OCI-LY7 (cell line): ENCODE measurements around the gene TTF2. TPM values are rescaled to one million over a fixed set of nuclear protein-coding genes. Genes with fewer than 3 reads are reported as not detected.

Experiments
- BruUV-seq: library from RNA; stranded (reverse); fragments of 400-500 nt; replicated peaks from 2 replicates; lab custom pipeline; 2021; lab: Mats Ljungman, UMichigan
- CTCF ChIA-PET: fragments of 300-600 bp; sonication (Branson Sonifier 250); formaldehyde crosslinking; loops from one replicate; lab custom pipeline; 2022; ENCODE audit warnings: antibody characterized with exemption; ENCODE audit not compliant: unreplicated experiment; lab: Charles Lee
- POLR2A ChIA-PET: fragments of 300-600 bp; sonication (Branson Sonifier 250); formaldehyde crosslinking; loops from one replicate; lab custom pipeline; 2022; ENCODE audit warnings: antibody characterized with exemption; lab: Charles Lee
- DNase-seq: peaks from one replicate; pipeline ENCODE4 v3.0.0-alpha.2; 2015; ENCODE audit warnings: low spot score
- H2AFZ ChIP-seq: fragments of 200-600 bp; sonication (generic), shearing (Covaris generic); 2 replicates; pipeline ENCODE4 v1.6.1; 2014; ENCODE audit warnings: mild to moderate bottlenecking, antibody characterized with exemption, low read length, moderate library complexity
- H3K27ac ChIP-seq: fragments of 200-600 bp; sonication (generic); 2 replicates; pipeline ENCODE4 v1.5.1; 2014; ENCODE audit warnings: mixed run types, low read depth, mild to moderate bottlenecking, moderate library complexity, low read length, inconsistent platforms; ENCODE audit not compliant: poor library complexity, severe bottlenecking
- H3K36me3 ChIP-seq: fragments of 200-600 bp; sonication (generic); 2 replicates; pipeline ENCODE4 v1.6.1; 2014; ENCODE audit warnings: mild to moderate bottlenecking, antibody characterized with exemption, low read length, moderate library complexity, mixed read lengths; ENCODE audit not compliant: insufficient read depth
- H3K4me1 ChIP-seq: fragments of 200-600 bp; sonication (generic); 2 replicates; pipeline ENCODE4 v1.5.1; 2014; ENCODE audit warnings: mild to moderate bottlenecking, low read length; ENCODE audit not compliant: insufficient read depth, poor library complexity, severe bottlenecking
- H3K4me2 ChIP-seq: fragments of 200-600 bp; sonication (generic); 2 replicates; pipeline ENCODE4 v1.6.1; 2014; ENCODE audit warnings: mild to moderate bottlenecking, low read length
- H3K4me3 ChIP-seq: fragments of 200-600 bp; sonication (generic); 2 replicates; pipeline ENCODE4 v1.5.1; 2014; ENCODE audit warnings: mild to moderate bottlenecking, low read depth, low read length; ENCODE audit not compliant: poor library complexity, severe bottlenecking
- H3K79me2 ChIP-seq: fragments of 200-600 bp; sonication (generic); 2 replicates; pipeline ENCODE4 v1.6.1; 2016; ENCODE audit warnings: low read depth, mild to moderate bottlenecking, low read length, moderate library complexity, mixed read lengths; ENCODE audit not compliant: insufficient read depth
- H3K9me2 ChIP-seq: fragments of 200-600 bp; sonication (generic); 2 replicates; pipeline ENCODE4 v1.6.1; 2016; ENCODE audit warnings: mild to moderate bottlenecking, low read length, mixed read lengths; ENCODE audit not compliant: insufficient read depth
- H3K9me3 ChIP-seq: fragments of 200-600 bp; sonication (generic); 2 replicates; pipeline ENCODE4 v1.6.1; 2014; ENCODE audit warnings: mild to moderate bottlenecking, mixed run types, low read length, mixed read lengths
- H4K20me1 ChIP-seq: fragments of 200-600 bp; sonication (generic); 2 replicates; pipeline ENCODE4 v1.6.1; 2014; ENCODE audit warnings: mild to moderate bottlenecking, antibody characterized with exemption, low read length, moderate library complexity, mixed read lengths; ENCODE audit not compliant: insufficient read depth
- EZH2phosphoT487 ChIP-seq: fragments of 200-600 bp; sonication (generic); IDR thresholded peaks from 2 replicates; pipeline ENCODE4 v1.6.1; 2018; ENCODE audit warnings: low read depth, borderline replicate concordance, mild to moderate bottlenecking, mixed run types, antibody characterized with exemption, low read length, moderate library complexity, mixed read lengths
- intact Hi-C: fragments of 100-400 bp; cut with micrococcal nuclease; formaldehyde crosslinking; loops from one replicate; pipeline ENCODE4 v1.10.0; 2022; ENCODE audit not compliant: unreplicated experiment
- total RNA-seq, 2 experiments: library from RNA; depleted of rRNA in 1 of 2; stranded (reverse); fragments of >200 nt in 1 of 2; shearing (Covaris generic) in 1 of 2; gene quantifications; 2 replicates each; pipeline ENCODE4 v1.2.3, GENCODE V29; 2014 to 2022
- TF ChIP-seq, protein P1 (sequence below): fragments of 200-600 bp; sonication (generic); conservative IDR thresholded peaks from 2 replicates; pipeline ENCODE4 v1.5.1; 2014; ENCODE audit warnings: mild to moderate bottlenecking, antibody characterized with exemption, low read length, moderate library complexity, mixed read lengths

Gene TTF2
- total RNA-seq, 2 experiments from 2014 or later, result 81.3 to 133 TPM

DNA sequence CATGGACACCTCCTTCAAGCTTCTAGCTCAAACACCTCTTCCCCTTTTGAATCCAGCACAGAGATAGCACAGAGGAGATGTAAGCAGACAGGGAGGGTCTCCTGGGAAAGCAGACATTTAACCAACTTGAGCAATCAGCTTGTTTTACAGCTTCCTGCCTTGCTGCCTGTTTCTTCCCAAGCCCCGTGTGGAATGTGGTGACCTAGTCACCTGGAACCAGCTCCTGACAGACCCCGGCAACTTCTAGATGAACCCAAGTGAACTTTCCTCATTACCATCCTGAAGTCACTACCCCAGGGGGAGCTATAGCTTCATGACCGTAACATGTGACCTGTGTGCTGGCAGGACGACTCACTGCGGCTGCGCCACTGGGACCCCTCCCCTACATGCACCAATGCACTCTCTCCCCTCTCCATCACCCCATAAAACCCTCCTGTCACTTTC, 24.1 kb upstream of the TTF2 start:
- intact Hi-C loops, result no loop called here
- Histone ChIP-seq H3K36me3 (no peaks in the 10 kb centered on the region), H3K79me2 (no peaks in the 10 kb centered on the region), H3K4me1 (no peaks in the 10 kb centered on the region), H3K9me2 (no peaks in the 10 kb centered on the region), H3K4me2 (no peak overlapping the region), H2AFZ (no peak overlapping the region), H3K4me3 (no peak overlapping the region), H4K20me1 (no peaks in the 10 kb centered on the region), H3K9me3 (no peaks in the 10 kb centered on the region), H3K27ac (no peak overlapping the region)
- ChIA-PET POLR2A (no interaction called here), CTCF (no interaction called here)
- no TSS peak for BruUV-seq
- TF ChIP-seq, protein P1, sequence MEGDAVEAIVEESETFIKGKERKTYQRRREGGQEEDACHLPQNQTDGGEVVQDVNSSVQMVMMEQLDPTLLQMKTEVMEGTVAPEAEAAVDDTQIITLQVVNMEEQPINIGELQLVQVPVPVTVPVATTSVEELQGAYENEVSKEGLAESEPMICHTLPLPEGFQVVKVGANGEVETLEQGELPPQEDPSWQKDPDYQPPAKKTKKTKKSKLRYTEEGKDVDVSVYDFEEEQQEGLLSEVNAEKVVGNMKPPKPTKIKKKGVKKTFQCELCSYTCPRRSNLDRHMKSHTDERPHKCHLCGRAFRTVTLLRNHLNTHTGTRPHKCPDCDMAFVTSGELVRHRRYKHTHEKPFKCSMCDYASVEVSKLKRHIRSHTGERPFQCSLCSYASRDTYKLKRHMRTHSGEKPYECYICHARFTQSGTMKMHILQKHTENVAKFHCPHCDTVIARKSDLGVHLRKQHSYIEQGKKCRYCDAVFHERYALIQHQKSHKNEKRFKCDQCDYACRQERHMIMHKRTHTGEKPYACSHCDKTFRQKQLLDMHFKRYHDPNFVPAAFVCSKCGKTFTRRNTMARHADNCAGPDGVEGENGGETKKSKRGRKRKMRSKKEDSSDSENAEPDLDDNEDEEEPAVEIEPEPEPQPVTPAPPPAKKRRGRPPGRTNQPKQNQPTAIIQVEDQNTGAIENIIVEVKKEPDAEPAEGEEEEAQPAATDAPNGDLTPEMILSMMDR, result no peak
- TF ChIP-seq EZH2phosphoT487, result no peak
- no peak for DNase-seq

DNA sequence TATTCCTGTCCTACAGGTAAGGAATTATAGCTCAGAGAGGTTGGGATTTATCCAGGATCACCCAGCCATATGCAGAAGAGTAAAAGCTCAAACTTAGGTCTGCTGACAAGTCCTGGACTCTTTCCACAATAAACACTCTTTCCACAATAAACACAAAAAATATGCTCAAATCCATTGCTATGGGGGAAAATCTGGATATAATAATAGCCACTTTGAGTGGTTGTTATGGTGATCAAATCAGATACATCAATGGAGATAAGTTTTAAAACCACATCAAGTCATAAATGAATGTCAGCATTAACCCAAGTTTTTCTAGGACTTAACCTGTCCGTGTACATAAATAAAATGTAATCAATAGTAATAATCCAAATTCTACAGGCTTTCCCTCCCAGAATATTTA, 22.3 kb upstream of the TTF2 start:
- Histone ChIP-seq H3K79me2 (no peaks in the 10 kb centered on the region), H3K4me3 (no peak overlapping the region), H3K9me2 (no peaks in the 10 kb centered on the region), H3K27ac (no peak overlapping the region), H4K20me1 (no peaks in the 10 kb centered on the region), H3K4me1 (no peaks in the 10 kb centered on the region), H3K9me3 (no peaks in the 10 kb centered on the region), H3K36me3 (no peaks in the 10 kb centered on the region; the same call in 1 of the 2 replicates), H2AFZ (no peak overlapping the region), H3K4me2 (no peak overlapping the region)
- CTCF ChIA-PET, result no interaction called here
- no peak for DNase-seq
- intact Hi-C loops, result no loop called here
- no TSS peak for BruUV-seq
- POLR2A ChIA-PET, result interaction anchor here (0.8 kb wide), 1 partner anchor 21 kb away, joined by 3 read pairs; no protein-coding TSS in a partner anchor
- TF ChIP-seq EZH2phosphoT487, result no peak
- TF ChIP-seq, protein P1, result no peak

DNA sequence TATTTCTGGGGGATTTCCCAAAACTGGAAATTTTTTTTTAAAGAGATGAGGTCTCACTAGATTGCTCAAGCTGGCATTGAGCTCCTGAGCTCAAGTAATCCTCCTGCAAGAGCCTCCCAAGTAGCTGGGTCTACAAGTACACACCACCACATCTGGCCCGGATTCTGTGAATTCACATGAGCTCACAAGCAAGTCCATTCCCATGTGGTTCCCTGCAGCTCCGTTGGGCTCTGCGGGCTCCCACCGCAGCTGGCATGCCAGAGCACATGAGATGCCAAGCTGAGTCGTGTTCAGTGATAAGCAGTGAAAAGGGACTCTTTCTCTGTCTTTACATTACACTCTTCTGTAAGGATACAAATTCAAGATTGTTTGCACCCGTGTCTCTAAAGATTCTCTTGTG, 21.9 kb upstream of the TTF2 start:
- Histone ChIP-seq H4K20me1 (no peaks in the 10 kb centered on the region), H3K36me3 (no peaks in the 10 kb centered on the region; the same call in 1 of the 2 replicates), H3K4me2 (no peak overlapping the region), H3K79me2 (no peaks in the 10 kb centered on the region), H3K27ac (no peak overlapping the region), H3K9me3 (no peaks in the 10 kb centered on the region), H3K4me1 (no peaks in the 10 kb centered on the region), H2AFZ (no peak overlapping the region), H3K4me3 (no peak overlapping the region), H3K9me2 (no peaks in the 10 kb centered on the region)
- DNase-seq, result no peak
- TF ChIP-seq, protein P1, result no peak
- TF ChIP-seq EZH2phosphoT487, result no peak
- ChIA-PET CTCF (no interaction called here), POLR2A (interaction anchor here (0.8 kb wide), 1 partner anchor 22 kb away, joined by 3 read pairs; no protein-coding TSS in a partner anchor)
- no TSS peak for BruUV-seq
- intact Hi-C loops, result no loop called here
